Sigmoid colon (tissue), 4 donors: ENCODE data around the gene FSTL3.

Source experiments
- CTCF ChIP-seq, 4 experiments: fragments of 450-650 bp in 3 of 4; fragments of 200-600 bp in 1 of 4; IDR thresholded peaks; one replicate each; pipeline ENCODE4 v1.5.1; 2016 to 2019; ENCODE audit warnings: antibody characterized with exemption in 4 of 4, mild to moderate bottlenecking in 3 of 4, moderate library complexity in 2 of 4
- POLR2A ChIP-seq, 2 donors: fragments of 450-650 bp; IDR thresholded peaks; one replicate each; pipeline ENCODE4 v1.6.1; 2016; ENCODE audit warnings: antibody characterized with exemption in 2 of 2, mild to moderate bottlenecking in 2 of 2, moderate library complexity in 2 of 2
- POLR2AphosphoS5 ChIP-seq, 4 donors: sonication (generic); formaldehyde crosslinking; IDR thresholded peaks; one replicate each; pipeline ENCODE4 v1.6.1; 2017; ENCODE audit warnings: antibody characterized with exemption in 4 of 4

- TF ChIP-seq CTCF (IDR thresholded peaks at IDR 0.05) (no peak), POLR2A (IDR thresholded peaks at IDR 0.05) (no peak), POLR2AphosphoS5 (IDR thresholded peaks at IDR 0.05) (no peak)
Measured at GRCh38 chr19:648904-649801, 27.0 kb upstream of the FSTL3 start.
